Right atrium auricular region (tissue), 2 donors: ENCODE data around the gene CYP2S1. TPM values are rescaled to one million over a fixed set of nuclear protein-coding genes. Genes with fewer than 3 reads are reported as not detected.

ENCODE experiments used
- DNase-seq: peaks from one replicate; pipeline ENCODE4 v3.0.0-alpha.2; 2019; ENCODE audit warnings: low spot score
- H3K27ac ChIP-seq, 2 donors: fragments of 200-600 bp; sonication (generic); 1 replicate in 1 of 2; 2 replicates in 1 of 2; pipeline ENCODE4 v1.5.1; 2016 to 2019
- H3K27me3 ChIP-seq, 2 donors: fragments of 200-600 bp; sonication (generic); one replicate each; pipeline versions ENCODE4 v1.5.1 to v1.6.0; 2017 to 2019
- H3K36me3 ChIP-seq: fragments of 200-600 bp; sonication (generic); one replicate; pipeline ENCODE4 v1.5.1; 2016
- H3K4me1 ChIP-seq, 2 donors: fragments of 200-600 bp; sonication (generic); one replicate each; pipeline versions ENCODE4 v1.5.1 to v1.6.0; 2017 to 2019
- H3K4me3 ChIP-seq, 2 donors: fragments of 200-600 bp; sonication (generic); 1 replicate in 1 of 2; 2 replicates in 1 of 2; pipeline ENCODE4 v1.5.1; 2017 to 2019; ENCODE audit warnings: mild to moderate bottlenecking in 1 of 2, moderate library complexity in 1 of 2
- H3K9me3 ChIP-seq, 2 donors: fragments of 200-600 bp; sonication (generic); one replicate each; pipeline ENCODE4 v1.5.1; 2019
- CTCF ChIP-seq, 2 donors: fragments of 200-600 bp; sonication (generic); IDR thresholded peaks; one replicate each; pipeline ENCODE4 v1.5.1; 2019; ENCODE audit warnings: antibody characterized with exemption in 2 of 2
- total RNA-seq, 2 donors: library from RNA; depleted of rRNA; stranded (reverse); fragments of >200 nt; gene quantifications; one replicate each; pipeline ENCODE4 v1.1.0, GENCODE V29; 2016

The CYP2S1 gene
- total RNA-seq, 2 donors from 2014 or later, result 0.59 to 1.6 TPM

- peaks cover 0 to 18% of the 10 kb centered on the region in 2 donors for H3K27me3 ChIP-seq
- DNase-seq, result no peak
- TF ChIP-seq CTCF (IDR thresholded peaks at IDR 0.05), result no peak
- no peaks in the 10 kb centered on the region for H3K36me3 ChIP-seq
- no peaks in the 10 kb centered on the region for H3K9me3 ChIP-seq
- no peak overlapping the region for H3K27ac ChIP-seq
- H3K4me1 ChIP-seq, result peaks cover 0 to 12% of the 10 kb centered on the region in 2 donors
- peak overlapping the region in 1 of 2 donors; percentile 37 for H3K4me3 ChIP-seq
These were observed 574 bp downstream of the CYP2S1 start for GRCh38 chr19:41193430-41194156.

GRCh38 chr19:41194157-41194552 lies 1.1 kb downstream of the CYP2S1 start:
- Histone ChIP-seq H3K27me3 (peaks cover 0 to 18% of the 10 kb centered on the region in 2 donors), H3K4me1 (peaks cover 0 to 12% of the 10 kb centered on the region in 2 donors), H3K4me3 (peak overlapping the region in 1 of 2 donors; percentile 37), H3K9me3 (no peaks in the 10 kb centered on the region), H3K36me3 (no peaks in the 10 kb centered on the region), H3K27ac (no peak overlapping the region)
- TF ChIP-seq CTCF (IDR thresholded peaks at IDR 0.05), result no peak
- DNase-seq, result no peak

GRCh38 chr19:41195675-41196497 lies 2.9 kb downstream of the CYP2S1 start:
- no peak overlapping the region for H3K4me3 ChIP-seq
- no peaks in the 10 kb centered on the region for H3K9me3 ChIP-seq
- peaks cover 0 to 12% of the 10 kb centered on the region in 2 donors for H3K4me1 ChIP-seq
- peaks cover 0 to 11% of the 10 kb centered on the region in 2 donors for H3K27me3 ChIP-seq
- DNase-seq, result no peak
- no peaks in the 10 kb centered on the region for H3K36me3 ChIP-seq
- no peak for TF ChIP-seq CTCF (IDR thresholded peaks at IDR 0.05)
- no peak overlapping the region for H3K27ac ChIP-seq

- no peaks in the 10 kb centered on the region for H3K9me3 ChIP-seq
- no peak overlapping the region for H3K4me3 ChIP-seq
- peaks cover 0 to under 1% of the 10 kb centered on the region in 2 donors for H3K27me3 ChIP-seq
- DNase-seq, result no peak
- no peak overlapping the region for H3K27ac ChIP-seq
- TF ChIP-seq CTCF (IDR thresholded peaks at IDR 0.05), result no peak
- H3K4me1 ChIP-seq, result no peaks in the 10 kb centered on the region
- no peaks in the 10 kb centered on the region for H3K36me3 ChIP-seq
These were observed 5.5 kb downstream of the CYP2S1 start for GRCh38 chr19:41198559-41198958.

- Histone ChIP-seq H3K9me3 (no peaks in the 10 kb centered on the region), H3K36me3 (no peaks in the 10 kb centered on the region), H3K27me3 (no peaks in the 10 kb centered on the region), H3K4me1 (no peaks in the 10 kb centered on the region), H3K27ac (no peak overlapping the region), H3K4me3 (no peak overlapping the region)
- TF ChIP-seq CTCF (IDR thresholded peaks at IDR 0.05), result no peak
- DNase-seq, result no peak
These were observed 10.4 kb downstream of the CYP2S1 start for GRCh38 chr19:41203371-41203770.
